HepG2 (cell line): ENCODE results near the gene YAP1. TPM values are rescaled to one million over a fixed set of nuclear protein-coding genes. Genes with fewer than 3 reads are reported as not detected.

Experiments used
- ARNTL ChIP-seq: sonication (generic); formaldehyde crosslinking; IDR thresholded peaks from 2 replicates; pipeline ENCODE4 v1.4.0; 2020; ENCODE audit warnings: mild to moderate bottlenecking, missing genetic modification reagents
- CEBPG ChIP-seq: IDR thresholded peaks from 2 replicates; pipeline ENCODE4 v1.6.1; 2016
- ELF1 ChIP-seq: sonication (generic); formaldehyde crosslinking; IDR thresholded peaks from 2 replicates; pipeline ENCODE4 v1.4.0; 2020; ENCODE audit warnings: missing genetic modification reagents
- FOXA3 ChIP-seq: IDR thresholded peaks from 2 replicates; pipeline ENCODE4 v1.6.1; 2016; ENCODE audit warnings: missing genetic modification reagents, missing compliant biosample characterization
- FOXK2 ChIP-seq: fragments of 450-650 bp; IDR thresholded peaks from 2 replicates; pipeline ENCODE4 v1.6.1; 2016
- HNF4A ChIP-seq: sonication (generic); formaldehyde crosslinking; IDR thresholded peaks from 2 replicates; pipeline ENCODE4 v1.4.0; 2020; ENCODE audit warnings: missing genetic modification reagents
- NCOR1 ChIP-seq: fragments of 200-600 bp; sonication (generic); IDR thresholded peaks from 2 replicates; pipeline ENCODE4 v1.7.0; 2017; ENCODE audit warnings: antibody characterized with exemption, low read length, borderline replicate concordance
- NKX3-1 ChIP-seq: sonication (generic); formaldehyde crosslinking; IDR thresholded peaks from 2 replicates; pipeline ENCODE4 v1.5.0; 2020; ENCODE audit warnings: missing genetic modification reagents
- PHB2 ChIP-seq: fragments of 450-650 bp; IDR thresholded peaks from 2 replicates; pipeline ENCODE4 v1.6.1; 2018; ENCODE audit not compliant: partially characterized antibody
- PITX1 ChIP-seq: sonication (generic); formaldehyde crosslinking; IDR thresholded peaks from 2 replicates; pipeline ENCODE4 v1.5.1; 2020; ENCODE audit warnings: mild to moderate bottlenecking, missing genetic modification reagents
- SAP130 ChIP-seq: IDR thresholded peaks from 2 replicates; pipeline ENCODE4 v1.6.1; 2016; ENCODE audit warnings: low read depth
- SCMH1 ChIP-seq: sonication (generic); formaldehyde crosslinking; IDR thresholded peaks from 2 replicates; pipeline ENCODE4 v1.9.0; 2021; ENCODE audit warnings: missing genetic modification reagents, mild to moderate bottlenecking, borderline replicate concordance
- SNRNP70 ChIP-seq: fragments of 200-400 bp; formaldehyde crosslinking; IDR thresholded peaks from 2 replicates; pipeline ENCODE4 v1.6.1; 2017; ENCODE audit warnings: mild to moderate bottlenecking, low read depth, low read length, moderate library complexity
- SOX13 ChIP-seq, 3 experiments: fragments of 450-650 bp in 1 of 3; sonication (generic) in 1 of 3; formaldehyde crosslinking in 1 of 3; IDR thresholded peaks in 2 of 3; conservative IDR thresholded peaks in 1 of 3; 2 replicates each; pipeline versions ENCODE4 v1.5.0 to v1.6.1; 2016 to 2020; ENCODE audit warnings: antibody characterized with exemption in 1 of 3, mild to moderate bottlenecking in 1 of 3, missing compliant biosample characterization in 1 of 3, missing genetic modification reagents in 1 of 3, moderate library complexity in 1 of 3
- TBL1XR1 ChIP-seq: fragments of 150-350 bp; IDR thresholded peaks from 2 replicates; pipeline ENCODE4 v1.6.1; 2014; ENCODE audit warnings: borderline replicate concordance, low read length; ENCODE audit not compliant: partially characterized antibody
- TBX2 ChIP-seq: sonication (generic); formaldehyde crosslinking; IDR thresholded peaks from 2 replicates; pipeline ENCODE4 v1.5.0; 2020; ENCODE audit warnings: missing genetic modification reagents, mild to moderate bottlenecking, borderline replicate concordance
- ZBTB1 ChIP-seq: sonication (generic); formaldehyde crosslinking; IDR thresholded peaks from 2 replicates; pipeline ENCODE4 v1.4.0; 2020; ENCODE audit warnings: missing genetic modification reagents, borderline replicate concordance
- ZBTB43 ChIP-seq: sonication (generic); formaldehyde crosslinking; conservative IDR thresholded peaks from 2 replicates; pipeline ENCODE4 v1.4.0; 2020; ENCODE audit warnings: missing genetic modification reagents
- ZMAT3 ChIP-seq: sonication (generic); formaldehyde crosslinking; conservative IDR thresholded peaks from 2 replicates; pipeline ENCODE4 v1.7.0; 2021; ENCODE audit warnings: missing genetic modification reagents
- ZNF24 ChIP-seq: fragments of 450-650 bp; IDR thresholded peaks from 2 replicates; pipeline ENCODE4 v1.6.1; 2017; ENCODE audit warnings: antibody characterized with exemption, mild to moderate bottlenecking
- ZNF264 ChIP-seq: sonication (generic); formaldehyde crosslinking; IDR thresholded peaks from 2 replicates; pipeline ENCODE4 v1.4.0; 2020; ENCODE audit warnings: missing genetic modification reagents
- ZNF350 ChIP-seq: sonication (generic); formaldehyde crosslinking; IDR thresholded peaks from 2 replicates; pipeline ENCODE4 v1.4.0; 2020; ENCODE audit warnings: mild to moderate bottlenecking, low read depth, missing genetic modification reagents, borderline replicate concordance
- ZNF503 ChIP-seq: sonication (generic); formaldehyde crosslinking; IDR thresholded peaks from 2 replicates; pipeline ENCODE4 v1.4.0; 2020; ENCODE audit warnings: missing genetic modification reagents
- ZNF644 ChIP-seq: IDR thresholded peaks from 2 replicates; pipeline ENCODE4 v1.6.1; 2016; ENCODE audit warnings: low read depth
- polyA plus RNA-seq, 8 experiments: library from polyadenylated mRNA; depleted of rRNA in 3 of 8; stranded (reverse) in 7 of 8; unstranded in 1 of 8; fragments of >200 nt; fragmentation: Illumina TruSeq in 4 of 8; extraction: Trizol in 4 of 8; gene quantifications; 2 replicates each; pipeline versions ENCODE4 v1.2.1 to v1.2.3, GENCODE V29; 2011 to 2016; ENCODE audit warnings: low read depth in 4 of 8, missing spikeins in 1 of 8, mixed read lengths in 1 of 8; ENCODE audit not compliant: insufficient read depth in 1 of 8
- total RNA-seq, 5 experiments: library from RNA; depleted of rRNA; stranded (reverse); fragments of >200 nt; fragmentation: Illumina TruSeq; extraction: Trizol; gene quantifications; 2 replicates each; pipeline ENCODE4 v1.2.3, GENCODE V29; 2016; ENCODE audit warnings: low read depth in 1 of 5
- TF ChIP-seq, protein P1 (sequence below): sonication (generic); formaldehyde crosslinking; IDR thresholded peaks from 2 replicates; pipeline ENCODE4 v1.4.0; 2020; ENCODE audit warnings: missing genetic modification reagents
- TF ChIP-seq, protein P2 (sequence below): sonication (generic); IDR thresholded peaks from 2 replicates; pipeline ENCODE4 v1.6.1; 2016; ENCODE audit warnings: low read depth, borderline replicate concordance
- TF ChIP-seq, protein P3 (sequence below): IDR thresholded peaks from 2 replicates; pipeline ENCODE4 v1.6.1; 2012; ENCODE audit warnings: inconsistent platforms

Gene YAP1
- total and polyA plus RNA-seq, 2 of the 13 experiments (the other 11 are each of a cell fraction or from before 2014, with no cell fraction given) = 59.5 to 91.0 TPM

DNA sequence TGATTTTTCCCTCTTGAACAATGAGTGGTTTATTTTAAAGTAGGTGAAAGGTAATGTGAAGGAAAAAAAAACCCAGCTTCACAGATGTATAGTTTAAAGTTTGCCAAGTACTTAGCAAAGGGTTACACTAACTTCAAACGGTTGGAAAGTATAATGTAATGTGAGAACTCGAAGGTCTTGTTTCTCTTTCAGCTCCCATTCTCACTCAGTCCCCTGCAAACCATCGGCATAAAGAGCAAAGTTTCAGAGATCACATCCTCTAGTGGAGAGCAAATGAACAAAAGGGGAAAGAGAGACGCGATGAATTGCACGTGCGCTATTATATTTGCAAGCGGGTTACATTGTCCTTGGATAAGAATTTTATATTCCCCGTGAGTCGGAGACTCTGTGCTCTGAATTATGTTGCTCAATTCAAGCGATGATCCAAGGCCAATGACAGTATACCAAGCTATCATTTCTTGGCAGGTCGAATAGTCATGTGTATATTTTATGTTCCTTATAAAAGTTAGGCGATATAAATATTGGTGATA, 169.5 kb downstream of the YAP1 start (continued):
- peak; percentile 55; the same call in 1 of the 2 replicates for TF ChIP-seq ZBTB43
- TF ChIP-seq, protein P1, sequence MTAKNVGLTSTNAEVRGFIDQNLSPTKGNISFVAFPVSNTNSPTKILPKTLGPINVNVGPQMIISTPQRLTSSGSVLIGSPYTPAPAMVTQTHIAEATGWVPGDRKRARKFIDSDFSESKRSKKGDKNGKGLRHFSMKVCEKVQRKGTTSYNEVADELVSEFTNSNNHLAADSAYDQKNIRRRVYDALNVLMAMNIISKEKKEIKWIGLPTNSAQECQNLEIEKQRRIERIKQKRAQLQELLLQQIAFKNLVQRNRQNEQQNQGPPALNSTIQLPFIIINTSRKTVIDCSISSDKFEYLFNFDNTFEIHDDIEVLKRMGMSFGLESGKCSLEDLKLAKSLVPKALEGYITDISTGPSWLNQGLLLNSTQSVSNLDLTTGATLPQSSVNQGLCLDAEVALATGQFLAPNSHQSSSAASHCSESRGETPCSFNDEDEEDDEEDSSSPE = 0 out of 2 replicates have a peak, but pooled peaks have one; percentile 25
- TF ChIP-seq CEBPG = peak; percentile 78
- TF ChIP-seq SNRNP70 = no peak
- TF ChIP-seq ZNF24 = 0 out of 2 replicates have a peak, but pooled peaks have one; percentile 11
- TF ChIP-seq ZMAT3 (CRISPR knock-in tag) = no peak
- peak; percentile 76 for TF ChIP-seq FOXA3
- TF ChIP-seq SCMH1 (CRISPR knock-in tag) = no peak
- TF ChIP-seq ARNTL (CRISPR knock-in tag) = peak; percentile 72; the same call in 1 of the 2 replicates
- no peak for TF ChIP-seq ZBTB1 (CRISPR knock-in tag)
- TF ChIP-seq, protein P2, sequence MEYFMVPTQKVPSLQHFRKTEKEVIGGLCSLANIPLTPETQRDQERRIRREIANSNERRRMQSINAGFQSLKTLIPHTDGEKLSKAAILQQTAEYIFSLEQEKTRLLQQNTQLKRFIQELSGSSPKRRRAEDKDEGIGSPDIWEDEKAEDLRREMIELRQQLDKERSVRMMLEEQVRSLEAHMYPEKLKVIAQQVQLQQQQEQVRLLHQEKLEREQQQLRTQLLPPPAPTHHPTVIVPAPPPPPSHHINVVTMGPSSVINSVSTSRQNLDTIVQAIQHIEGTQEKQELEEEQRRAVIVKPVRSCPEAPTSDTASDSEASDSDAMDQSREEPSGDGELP = peak; percentile 53; the same call in 1 of the 2 replicates
- TF ChIP-seq ZNF503 (CRISPR knock-in tag) = peak; percentile 92
- peak; percentile 74 for TF ChIP-seq SAP130 (CRISPR knock-in tag)
- no peak for TF ChIP-seq PHB2
- TF ChIP-seq PITX1 (CRISPR knock-in tag) = peak; percentile 75
- TF ChIP-seq, protein P3, sequence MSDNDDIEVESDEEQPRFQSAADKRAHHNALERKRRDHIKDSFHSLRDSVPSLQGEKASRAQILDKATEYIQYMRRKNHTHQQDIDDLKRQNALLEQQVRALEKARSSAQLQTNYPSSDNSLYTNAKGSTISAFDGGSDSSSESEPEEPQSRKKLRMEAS = peak; percentile 67
- peak; percentile 85 for TF ChIP-seq FOXK2
- peak; percentile 84; the same call in 1 of the 2 replicates for TF ChIP-seq NCOR1
- TF ChIP-seq SOX13 (IDR thresholded peaks at IDR 0.05) = peak; percentile 97
- peak in 1 of 2 experiments; percentile 98; a peak in 2 of 4 replicates for TF ChIP-seq SOX13 (CRISPR knock-in tag; conservative IDR thresholded peaks at IDR 0.05 in 1 of 2, IDR thresholded peaks at IDR 0.05 in 1 of 2)
- TF ChIP-seq ELF1 (CRISPR knock-in tag) = no peak
- peak; percentile 89 for TF ChIP-seq HNF4A (CRISPR knock-in tag)
- peak; percentile 60; the same call in 1 of the 2 replicates for TF ChIP-seq ZNF264 (CRISPR knock-in tag)
- TF ChIP-seq TBX2 (CRISPR knock-in tag) = peak; percentile 84
- TF ChIP-seq ZNF644 (CRISPR knock-in tag) = 0 out of 2 replicates have a peak, but pooled peaks have one; percentile 41
- TF ChIP-seq TBL1XR1 = peak; percentile 31
- peak; percentile 95 for TF ChIP-seq NKX3-1
- no peak for TF ChIP-seq ZNF350 (CRISPR knock-in tag)
